ENCODE data around the gene SDHA.
"Not testable (repeated sequence)": the region's sequence is repeated elsewhere in the genome, so short reads cannot be mapped to it uniquely, and the experiment has no call there.

Gene SDHA

DNA sequence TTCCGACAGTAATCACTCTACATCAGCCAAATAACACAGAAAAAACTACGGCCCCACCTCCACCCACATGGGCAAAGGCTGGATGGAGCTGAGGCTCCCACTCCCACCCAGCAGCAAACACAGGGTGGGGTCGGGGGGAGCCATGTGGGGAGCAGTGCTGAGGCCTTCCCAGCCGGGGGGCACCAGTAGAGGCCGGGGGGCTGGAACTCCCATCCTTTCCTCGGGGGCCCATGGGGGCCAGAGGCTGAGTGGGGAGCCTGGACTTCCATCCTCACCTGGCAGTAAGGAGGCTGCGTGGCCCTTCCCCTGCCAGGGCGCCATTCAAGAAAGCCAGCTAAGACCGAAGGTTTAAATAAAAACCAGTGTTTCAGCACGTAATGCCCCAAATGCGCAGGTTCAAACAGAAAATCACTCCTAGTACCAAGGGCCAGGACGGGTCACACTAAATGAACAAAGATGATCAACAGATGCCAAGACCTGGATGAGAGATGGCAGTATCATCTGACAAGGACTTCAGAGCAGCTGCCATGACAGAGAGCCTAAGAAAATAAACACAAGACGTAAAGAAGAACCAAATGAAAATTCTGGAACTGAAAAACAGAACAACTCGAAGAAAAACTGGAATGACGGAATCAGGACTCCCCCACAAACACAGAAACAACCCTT, 9.5 kb upstream of the SDHA start:
- Histone ChIP-seq H3K27me3 (ENCODE audit: control insufficient read depth, insufficient read depth, low read length) (no peaks in the 10 kb centered on the region), H2AFZ (no peak overlapping the region), H3K4me3 (ENCODE audit: low read depth, low read length) (no peak overlapping the region), H3K79me2 (peaks cover 16% of the 10 kb centered on the region), H3K27ac (no peak overlapping the region), H3K4me2 (ENCODE audit: low read length) (no peak overlapping the region), H3K9me3 (ENCODE audit: control insufficient read depth, low read length) (no peaks in the 10 kb centered on the region), H3K36me3 (ENCODE audit: control insufficient read depth, insufficient read depth, low read length) (no peaks in the 10 kb centered on the region), H3K4me1 (no peaks in the 10 kb centered on the region), H3K9ac (no peak overlapping the region)
- TF ChIP-seq, protein P1, sequence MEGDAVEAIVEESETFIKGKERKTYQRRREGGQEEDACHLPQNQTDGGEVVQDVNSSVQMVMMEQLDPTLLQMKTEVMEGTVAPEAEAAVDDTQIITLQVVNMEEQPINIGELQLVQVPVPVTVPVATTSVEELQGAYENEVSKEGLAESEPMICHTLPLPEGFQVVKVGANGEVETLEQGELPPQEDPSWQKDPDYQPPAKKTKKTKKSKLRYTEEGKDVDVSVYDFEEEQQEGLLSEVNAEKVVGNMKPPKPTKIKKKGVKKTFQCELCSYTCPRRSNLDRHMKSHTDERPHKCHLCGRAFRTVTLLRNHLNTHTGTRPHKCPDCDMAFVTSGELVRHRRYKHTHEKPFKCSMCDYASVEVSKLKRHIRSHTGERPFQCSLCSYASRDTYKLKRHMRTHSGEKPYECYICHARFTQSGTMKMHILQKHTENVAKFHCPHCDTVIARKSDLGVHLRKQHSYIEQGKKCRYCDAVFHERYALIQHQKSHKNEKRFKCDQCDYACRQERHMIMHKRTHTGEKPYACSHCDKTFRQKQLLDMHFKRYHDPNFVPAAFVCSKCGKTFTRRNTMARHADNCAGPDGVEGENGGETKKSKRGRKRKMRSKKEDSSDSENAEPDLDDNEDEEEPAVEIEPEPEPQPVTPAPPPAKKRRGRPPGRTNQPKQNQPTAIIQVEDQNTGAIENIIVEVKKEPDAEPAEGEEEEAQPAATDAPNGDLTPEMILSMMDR (IDR thresholded peaks at IDR 0.05): no peak

DNA sequence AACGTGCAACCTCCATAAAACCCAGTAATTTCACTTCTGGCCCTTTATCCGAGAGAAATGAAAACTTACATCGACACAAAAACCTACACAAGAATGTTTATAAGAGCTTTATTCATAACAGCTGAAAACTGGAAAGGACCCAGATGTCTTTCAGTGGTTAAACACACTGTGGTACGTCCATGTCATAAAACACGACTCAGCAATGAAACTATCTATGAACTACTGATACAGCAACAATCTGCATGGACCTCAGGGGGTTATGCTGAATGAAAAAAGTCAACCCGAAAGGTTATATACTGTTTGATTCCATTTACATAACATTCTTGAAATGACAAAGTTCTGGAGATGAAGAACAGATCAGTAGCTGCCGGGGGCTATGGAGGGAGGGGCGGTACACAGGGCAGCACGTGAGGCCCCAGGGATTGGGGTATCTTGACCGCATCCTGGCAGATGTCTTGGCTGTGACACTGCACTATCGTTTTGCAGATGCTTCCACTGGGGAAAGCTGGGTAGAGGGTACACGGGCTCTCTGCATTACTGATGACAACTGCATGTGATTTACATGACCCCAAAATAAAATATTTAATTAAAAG, 4.2 kb upstream of the SDHA start:
- H3K36me3 ChIP-seq (ENCODE audit: control insufficient read depth, insufficient read depth, low read length): no peaks in the 10 kb centered on the region
- H3K79me2 ChIP-seq: peaks cover 25% of the 10 kb centered on the region
- H2AFZ ChIP-seq: no peak overlapping the region
- TF ChIP-seq, protein P1 (IDR thresholded peaks at IDR 0.05): no peak
- no peak overlapping the region for H3K27ac ChIP-seq
- H3K9me3 ChIP-seq (ENCODE audit: control insufficient read depth, low read length): no peaks in the 10 kb centered on the region
- H3K4me2 ChIP-seq (ENCODE audit: low read length): no peak overlapping the region
- no peak overlapping the region for H3K4me3 ChIP-seq (ENCODE audit: low read depth, low read length)
- H3K4me1 ChIP-seq: no peaks in the 10 kb centered on the region
- no peaks in the 10 kb centered on the region for H3K27me3 ChIP-seq (ENCODE audit: control insufficient read depth, insufficient read depth, low read length)
- H3K9ac ChIP-seq: no peak overlapping the region

DNA sequence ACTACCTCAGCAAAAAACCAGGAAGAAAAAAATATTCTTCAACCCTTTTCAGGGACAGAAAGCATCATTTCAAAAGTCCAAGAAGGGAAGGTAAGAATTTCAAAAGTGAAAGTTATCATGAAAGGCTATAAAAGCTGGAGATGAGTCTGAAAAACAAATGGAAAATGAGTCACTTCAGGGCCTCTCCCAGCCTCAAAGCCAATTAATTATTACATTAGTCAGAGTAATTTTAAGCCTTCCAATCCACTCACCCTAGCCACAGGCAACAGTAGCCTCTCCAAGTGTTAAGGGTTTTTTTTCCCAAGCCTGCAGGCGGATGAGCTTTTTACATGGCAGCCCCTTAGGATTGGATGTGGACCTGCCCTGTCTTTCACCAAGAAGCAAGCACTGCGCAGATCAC, 2.9 kb upstream of the SDHA start:
- not testable (repeated sequence) for H3K36me3 ChIP-seq (ENCODE audit: control insufficient read depth, insufficient read depth, low read length); H3K4me1 ChIP-seq; H2AFZ ChIP-seq; H3K9ac ChIP-seq; H3K27me3 ChIP-seq (ENCODE audit: control insufficient read depth, insufficient read depth, low read length); H3K4me2 ChIP-seq (ENCODE audit: low read length); H3K4me3 ChIP-seq (ENCODE audit: low read depth, low read length); H3K9me3 ChIP-seq (ENCODE audit: control insufficient read depth, low read length); H3K27ac ChIP-seq
- peaks cover 20% of the 10 kb centered on the region for H3K79me2 ChIP-seq

DNA sequence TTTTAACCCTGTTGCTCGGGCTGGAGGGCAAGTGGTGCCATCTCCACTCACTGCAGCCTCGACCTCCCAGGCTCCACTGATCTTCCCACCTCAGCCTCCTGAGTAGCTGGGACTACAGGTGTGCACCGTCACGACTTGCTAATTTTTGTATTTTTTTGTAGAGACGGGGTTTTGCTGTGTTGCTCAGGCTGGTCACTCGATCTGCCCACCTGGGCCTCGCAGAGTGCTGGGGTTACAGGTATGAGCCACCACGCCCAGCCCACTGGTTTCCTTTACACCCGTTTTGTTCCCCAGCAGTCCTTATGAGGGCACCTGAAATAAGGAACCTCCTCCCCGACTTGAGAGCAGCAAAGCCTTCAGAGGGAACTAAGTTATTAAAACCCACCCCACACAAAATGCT, 2.0 kb upstream of the SDHA start:
- H3K27ac ChIP-seq; H3K9me3 ChIP-seq (ENCODE audit: control insufficient read depth, low read length); H2AFZ ChIP-seq; H3K27me3 ChIP-seq (ENCODE audit: control insufficient read depth, insufficient read depth, low read length); H3K4me1 ChIP-seq; H3K9ac ChIP-seq; H3K36me3 ChIP-seq (ENCODE audit: control insufficient read depth, insufficient read depth, low read length); H3K4me3 ChIP-seq (ENCODE audit: low read depth, low read length); H3K4me2 ChIP-seq (ENCODE audit: low read length): not testable (repeated sequence)
- peaks cover 21% of the 10 kb centered on the region for H3K79me2 ChIP-seq

DNA sequence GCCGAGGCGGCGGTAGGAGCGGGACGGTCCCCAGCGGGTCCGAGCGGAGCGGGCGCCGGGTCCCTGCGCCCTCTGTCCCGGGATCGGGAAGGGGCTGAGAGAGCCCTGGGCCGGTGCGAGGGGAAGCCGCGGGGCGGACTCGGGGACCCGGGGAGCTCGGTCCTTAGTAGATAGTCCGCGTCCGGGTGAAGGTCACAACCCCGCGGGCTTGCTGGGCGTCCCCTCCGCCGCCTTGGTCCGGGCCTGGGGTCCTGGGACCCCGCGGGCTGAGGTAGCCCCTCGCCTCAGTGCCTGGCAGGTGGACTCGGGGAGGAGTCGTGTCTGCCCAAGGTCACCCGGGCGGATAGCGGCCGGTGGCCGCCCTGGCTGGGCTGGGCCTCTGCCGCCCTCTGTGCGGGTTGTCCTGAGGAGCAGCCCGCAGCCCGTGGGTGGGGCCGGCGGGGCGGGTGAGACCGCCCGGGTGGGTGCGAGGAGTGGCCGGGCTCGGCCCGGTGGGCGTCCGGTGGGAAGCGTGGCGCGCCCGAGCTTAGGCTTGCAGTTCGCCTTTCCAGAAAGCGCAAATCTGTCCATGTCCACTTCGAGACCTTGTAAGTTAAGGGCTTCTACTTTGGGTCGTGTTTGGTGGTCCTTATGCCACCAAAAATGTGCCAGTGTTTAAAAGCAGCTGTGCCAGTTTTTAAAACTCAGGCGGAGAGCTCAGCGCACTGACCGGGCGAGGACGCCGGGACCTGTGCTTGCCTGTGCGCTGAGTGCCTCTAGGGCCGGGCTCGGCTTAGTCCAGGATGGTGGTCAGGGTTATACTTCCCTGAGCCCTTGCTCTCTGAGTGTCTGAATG, 554 bp downstream of the SDHA start:
- Histone ChIP-seq H3K4me2 (ENCODE audit: low read length) (peak overlapping the region; percentile 71), H3K79me2 (peaks cover 26% of the 10 kb centered on the region), H3K9me3 (ENCODE audit: control insufficient read depth, low read length) (no peaks in the 10 kb centered on the region), H3K27me3 (ENCODE audit: control insufficient read depth, insufficient read depth, low read length) (no peaks in the 10 kb centered on the region), H3K4me3 (ENCODE audit: low read depth, low read length) (peak overlapping the region; percentile 74), H2AFZ (peak overlapping the region; percentile 96), H3K27ac (peak overlapping the region; percentile 87), H3K36me3 (ENCODE audit: control insufficient read depth, insufficient read depth, low read length) (no peaks in the 10 kb centered on the region), H3K9ac (peak overlapping the region; percentile 89), H3K4me1 (peaks cover 6% of the 10 kb centered on the region)
- TF ChIP-seq, protein P1 (IDR thresholded peaks at IDR 0.05): no peak
